HG02678 (cell line): ENCODE data around the gene RNF213.

Source experiments
- ATAC-seq: cut with Tn5 transposase; IDR thresholded peaks from one replicate; pipeline ENCODE4 v1.9.1; 2021; ENCODE audit warnings: mild to moderate bottlenecking, moderate library complexity; ENCODE audit not compliant: unreplicated experiment

RNF213 gene

DNA sequence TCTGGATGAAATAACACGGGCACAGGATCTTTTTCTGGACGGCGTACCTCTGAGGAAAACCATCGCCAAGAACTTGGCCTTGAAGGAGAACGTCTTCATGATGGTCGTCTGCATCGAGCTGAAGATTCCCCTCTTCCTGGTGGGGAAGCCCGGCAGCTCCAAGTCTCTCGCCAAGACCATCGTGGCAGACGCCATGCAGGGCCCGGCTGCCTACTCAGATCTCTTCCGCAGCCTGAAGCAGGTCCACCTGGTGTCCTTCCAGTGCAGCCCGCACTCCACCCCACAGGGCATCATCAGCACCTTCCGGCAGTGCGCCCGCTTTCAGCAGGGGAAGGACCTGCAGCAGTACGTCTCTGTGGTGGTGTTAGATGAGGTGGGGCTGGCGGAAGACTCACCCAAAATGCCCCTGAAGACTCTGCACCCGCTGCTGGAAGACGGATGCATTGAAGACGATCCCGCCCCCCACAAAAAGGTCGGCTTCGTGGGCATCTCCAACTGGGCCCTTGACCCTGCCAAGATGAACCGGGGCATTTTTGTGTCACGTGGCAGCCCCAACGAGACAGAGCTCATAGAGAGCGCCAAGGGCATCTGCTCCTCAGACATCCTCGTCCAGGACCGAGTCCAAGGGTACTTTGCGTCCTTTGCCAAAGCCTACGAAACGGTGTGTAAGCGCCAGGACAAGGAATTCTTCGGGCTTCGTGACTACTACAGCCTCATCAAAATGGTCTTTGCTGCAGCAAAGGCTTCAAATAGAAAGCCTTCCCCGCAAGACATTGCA lies 86.0 kb downstream of the RNF213 start:
- ATAC-seq: no peak

DNA sequence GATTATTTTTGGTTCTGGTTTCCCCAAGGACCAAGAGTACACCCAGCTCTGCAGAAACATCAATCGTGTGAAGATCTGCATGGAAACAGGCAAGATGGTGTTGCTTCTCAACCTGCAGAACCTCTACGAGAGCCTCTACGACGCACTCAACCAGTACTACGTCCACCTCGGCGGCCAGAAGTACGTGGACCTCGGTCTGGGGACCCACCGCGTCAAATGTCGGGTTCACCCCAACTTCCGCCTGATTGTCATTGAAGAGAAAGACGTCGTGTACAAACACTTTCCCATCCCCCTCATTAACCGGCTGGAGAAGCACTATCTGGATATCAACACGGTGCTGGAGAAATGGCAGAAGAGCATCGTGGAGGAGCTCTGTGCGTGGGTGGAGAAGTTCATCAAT lies 86.9 kb downstream of the RNF213 start:
- ATAC-seq: no peak

GRCh38 chr17:80347948-80348351 lies 87.3 kb downstream of the RNF213 start:
- no peak for ATAC-seq

- ATAC-seq: no peak
Observed at GRCh38 chr17:80348551-80349150, 88.0 kb downstream of the RNF213 start.

GRCh38 chr17:80349151-80349651 lies 88.5 kb downstream of the RNF213 start:
- ATAC-seq: no peak

DNA sequence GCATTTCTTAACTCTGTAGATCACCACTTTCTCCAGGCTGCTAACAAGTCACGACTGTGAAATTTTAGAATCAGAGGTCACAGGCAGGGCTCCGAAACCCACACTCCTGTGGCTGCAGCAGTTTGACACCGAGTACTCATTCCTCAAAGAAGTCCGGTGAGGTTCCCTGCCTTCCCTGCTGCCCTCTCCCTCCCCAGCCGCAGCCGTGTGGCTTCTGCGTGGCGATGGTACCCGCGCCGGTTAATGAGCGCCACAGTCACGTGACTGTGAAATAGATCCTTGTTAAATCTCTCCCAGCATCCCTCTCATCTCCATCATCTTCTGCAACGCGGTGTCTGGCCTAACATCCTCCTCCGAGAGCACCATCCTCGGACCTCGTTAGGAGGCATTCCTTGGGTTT lies 89.1 kb downstream of the RNF213 start:
- ATAC-seq: no peak

DNA sequence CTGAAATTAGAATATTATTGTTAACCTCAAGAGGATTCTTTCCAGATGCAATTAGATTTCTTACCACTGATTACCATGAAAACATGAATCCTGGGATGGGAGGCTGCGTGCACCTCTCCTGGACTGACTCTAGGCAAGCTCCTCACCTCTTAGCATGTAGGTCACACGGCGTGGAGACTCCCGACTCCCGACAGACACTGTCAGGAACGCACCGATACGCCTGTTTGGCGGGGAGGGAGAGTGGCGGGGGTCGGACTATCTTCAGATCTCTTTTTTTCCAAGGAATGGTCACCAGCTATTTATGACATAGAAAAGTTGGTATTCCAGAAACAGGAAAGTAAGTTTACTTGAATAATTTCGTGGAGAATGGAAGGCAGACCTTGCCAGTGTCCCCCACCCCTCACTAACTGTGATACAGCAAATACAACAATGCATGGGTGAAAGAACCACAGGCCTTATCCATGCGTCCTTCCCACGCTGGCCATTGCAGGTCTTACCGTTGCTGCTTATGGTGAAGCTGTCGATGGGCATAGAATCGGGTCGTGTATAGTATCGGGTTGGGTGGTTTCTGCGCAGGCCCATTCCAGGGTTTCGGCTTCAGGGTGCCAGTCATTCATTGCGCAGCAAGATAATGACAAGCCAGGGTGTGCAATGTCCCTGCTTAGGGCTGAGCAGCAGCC lies 91.7 kb downstream of the RNF213 start:
- ATAC-seq: no peak

GRCh38 chr17:80352991-80353665 lies 92.5 kb downstream of the RNF213 start:
- no peak for ATAC-seq

DNA sequence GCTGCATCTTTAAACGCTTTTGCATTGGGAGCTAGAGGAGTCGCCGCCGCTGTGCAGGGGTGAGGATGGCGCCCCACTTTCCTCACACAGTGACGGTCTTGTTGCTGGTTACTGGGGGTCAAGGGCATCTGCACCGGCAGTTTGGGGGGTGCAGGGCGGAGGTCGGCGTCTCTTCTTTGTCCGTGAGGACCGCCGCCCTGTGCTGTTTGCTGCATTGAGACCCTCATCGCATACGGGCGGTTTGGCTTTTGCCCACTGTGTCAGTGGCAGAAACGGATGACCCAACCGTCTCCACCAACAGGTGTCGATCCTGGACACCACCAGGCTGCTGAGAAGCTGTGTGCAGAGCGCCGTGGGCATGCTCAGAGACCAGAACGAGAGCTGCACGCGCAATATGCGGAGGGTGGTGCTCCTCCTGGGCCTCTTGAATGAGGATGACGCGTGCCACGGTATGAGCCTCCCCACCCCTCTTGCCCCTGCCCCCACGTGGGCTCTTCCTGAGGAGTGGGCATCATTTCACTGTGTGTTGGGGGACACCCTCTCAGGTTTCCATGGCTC lies 93.1 kb downstream of the RNF213 start:
- no peak for ATAC-seq

- ATAC-seq: no peak
Observed at GRCh38 chr17:80354336-80354735, 93.7 kb downstream of the RNF213 start.

GRCh38 chr17:80356231-80356856 lies 95.7 kb downstream of the RNF213 start:
- no peak for ATAC-seq

DNA sequence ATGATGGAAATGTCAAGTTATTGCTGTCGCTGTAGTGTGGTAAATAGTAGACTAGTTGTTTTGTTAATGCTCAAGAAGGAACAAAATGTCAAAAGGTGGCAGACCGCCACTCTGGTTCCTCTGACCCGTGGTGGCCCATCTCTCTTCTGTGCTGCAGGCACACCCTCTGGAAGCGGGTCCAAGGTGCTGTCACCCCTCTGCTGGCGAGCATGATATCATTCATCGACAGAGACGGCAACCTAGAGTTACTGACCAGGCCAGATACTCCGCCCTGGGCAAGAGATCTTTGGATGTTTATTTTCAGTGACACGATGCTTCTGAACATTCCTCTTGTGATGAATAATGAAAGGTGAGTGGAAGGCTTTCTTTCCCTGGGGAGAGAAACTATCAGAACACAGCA lies 97.5 kb downstream of the RNF213 start:
- no peak for ATAC-seq

DNA sequence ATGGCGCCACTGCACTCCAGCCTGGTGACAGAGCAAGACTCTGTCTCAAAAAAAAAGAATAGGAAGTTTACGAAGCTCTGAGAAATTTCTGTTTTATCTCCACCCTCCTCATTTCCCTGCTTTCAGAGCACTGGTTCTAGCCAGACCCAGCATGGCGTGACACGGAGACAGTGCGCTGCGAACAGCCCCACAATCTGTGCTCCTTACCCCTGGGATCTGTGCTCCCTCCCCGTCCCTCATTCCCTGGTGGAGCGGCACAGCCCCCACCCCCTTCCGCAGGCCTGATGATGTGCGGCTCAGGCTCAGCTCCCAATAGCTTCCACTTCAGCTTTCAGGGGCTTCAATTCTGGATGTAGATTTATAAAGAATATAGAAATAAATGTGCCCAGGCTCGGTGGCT lies 98.2 kb downstream of the RNF213 start:
- no peak for ATAC-seq

DNA sequence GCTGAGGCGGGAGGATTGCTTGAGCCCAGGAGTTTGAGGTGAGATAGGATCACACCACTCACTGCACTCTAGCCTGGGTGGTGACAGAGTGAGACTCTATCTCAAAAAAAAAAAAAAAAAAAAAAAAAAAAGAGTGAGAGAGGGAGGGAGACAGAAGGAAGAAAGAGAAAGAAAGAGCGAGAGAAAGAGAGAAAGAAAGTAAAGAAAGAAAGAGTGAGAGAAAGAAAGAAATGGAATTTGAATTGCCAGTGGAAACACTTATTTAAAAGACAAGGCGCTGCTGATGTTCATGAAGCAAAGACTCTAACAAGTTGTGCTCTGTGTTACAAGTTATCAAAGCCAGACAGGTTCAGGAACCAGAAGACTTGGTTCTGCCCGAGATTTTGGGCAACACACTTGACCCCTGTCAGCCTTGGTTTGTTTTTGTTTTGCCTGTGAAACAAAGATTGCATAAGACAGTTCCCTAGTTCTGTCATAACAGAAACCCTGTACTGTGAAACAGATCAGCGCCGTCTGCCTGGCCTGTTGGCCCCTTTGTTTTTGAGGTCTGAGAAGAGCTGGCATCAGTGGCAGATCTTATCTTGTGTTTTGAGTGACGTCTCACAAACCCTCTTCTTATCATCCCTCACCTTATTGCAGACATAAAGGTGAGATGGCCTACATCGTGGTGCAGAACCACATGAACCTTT lies 98.9 kb downstream of the RNF213 start:
- no peak for ATAC-seq

GRCh38 chr17:80360396-80360795 lies 99.7 kb downstream of the RNF213 start:
- no peak for ATAC-seq

DNA sequence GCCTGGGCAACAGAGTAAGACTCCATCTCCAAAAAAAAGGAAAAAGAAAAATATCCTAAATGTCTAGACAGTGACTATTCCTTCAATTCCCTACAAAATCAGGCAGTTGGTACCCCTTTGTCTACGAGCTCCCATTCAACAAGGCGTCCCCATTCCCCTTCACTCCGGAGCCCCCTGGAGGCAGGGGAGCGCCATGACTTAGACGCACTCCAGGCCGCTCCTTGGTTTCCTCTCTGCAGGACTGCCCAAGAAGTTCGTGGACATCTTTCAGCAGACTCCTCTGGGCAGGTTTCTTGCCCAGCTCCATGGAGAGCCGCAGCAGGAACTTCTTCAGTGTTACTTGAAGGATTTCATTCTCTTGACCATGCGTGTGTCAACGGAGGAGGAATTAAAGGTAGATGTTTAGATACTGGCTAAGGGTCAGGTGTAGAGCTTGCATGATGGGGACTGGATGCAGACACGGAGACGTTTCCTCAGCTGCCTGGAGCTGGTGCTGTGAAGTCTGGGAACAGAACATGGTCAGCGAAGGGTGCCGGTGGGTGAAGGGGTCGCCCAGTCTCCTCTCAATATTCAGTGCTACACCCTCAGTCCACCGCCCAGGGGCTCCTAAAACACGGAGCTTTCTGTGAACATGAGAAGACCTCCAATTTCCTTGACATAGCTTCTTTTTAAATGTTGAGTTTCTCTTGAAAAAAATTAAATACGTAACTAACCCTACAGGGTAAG lies 101.0 kb downstream of the RNF213 start:
- ATAC-seq: no peak

GRCh38 chr17:80362428-80363119 lies 101.9 kb downstream of the RNF213 start:
- ATAC-seq: no peak

GRCh38 chr17:80363120-80363515 lies 102.5 kb downstream of the RNF213 start:
- no peak for ATAC-seq
